Right lobe of liver (tissue), 6 donors: Measurements from ENCODE around the gene CHAF1A. TPM values are rescaled to one million over a fixed set of nuclear protein-coding genes. Genes with fewer than 3 reads are reported as not detected.
A peak's percentile ranks its signal among the peaks of the same experiment; 100 is the strongest.

Experiments
- ATAC-seq, 4 donors: fragments of 200-7000 bp; cut with Tn5 transposase; one replicate each; pipeline ENCODE4 v1.9.1; 2020; ENCODE audit warnings: mild to moderate bottlenecking in 4 of 4, moderate library complexity in 4 of 4
- DNase-seq, 3 donors: peaks; one replicate each; pipeline ENCODE4 v3.0.0-alpha.2; 2020
- H3K27ac ChIP-seq, 3 donors: fragments of 200-600 bp; one replicate each; pipeline ENCODE4 v1.8.0; 2022
- H3K27me3 ChIP-seq, 2 donors: fragments of 200-600 bp; one replicate each; pipeline ENCODE4 v1.8.0; 2022
- H3K36me3 ChIP-seq, 4 donors: fragments of 200-600 bp; sonication (generic) in 1 of 4; one replicate each; pipeline versions ENCODE4 v1.5.1 to v1.8.0; 2017 to 2022; ENCODE audit warnings: control low read depth in 1 of 4
- H3K4me1 ChIP-seq, 4 donors: fragments of 200-600 bp; sonication (generic) in 1 of 4; one replicate each; pipeline versions ENCODE4 v1.5.1 to v1.8.0; 2017 to 2022; ENCODE audit warnings: control low read depth in 1 of 4
- H3K4me3 ChIP-seq, 3 donors: fragments of 200-600 bp; one replicate each; pipeline ENCODE4 v1.8.0; 2022
- H3K9me3 ChIP-seq, 4 donors: fragments of 200-600 bp; sonication (generic) in 1 of 4; one replicate each; pipeline versions ENCODE4 v1.5.1 to v1.8.0; 2017 to 2022; ENCODE audit warnings: control low read depth in 1 of 4
- POLR2A ChIP-seq: fragments of 450-650 bp; IDR thresholded peaks from one replicate; pipeline ENCODE4 v1.6.1; 2017; ENCODE audit warnings: antibody characterized with exemption, mild to moderate bottlenecking
- WGBS: methylation state at CpG from one replicate; pipeline ENCODE4 v1.1.6; 2018; ENCODE audit warnings: low coverage, low lambda C conversion rate; ENCODE audit not compliant: insufficient coverage; ENCODE audit errors: missing lambda C conversion rate; 5-methylcytosine and 5-hydroxymethylcytosine counted together
- intact Hi-C, 2 donors: fragments of 100-400 bp; cut with DNase I; formaldehyde crosslinking; loops; one replicate each; pipeline versions ENCODE4 v1.11.2 to v1.14.1; 2022
- total RNA-seq, 6 experiments: library from RNA; depleted of rRNA in 2 of 6; stranded (reverse); fragments of >200 nt in 2 of 6; fragmentation: NEBNext Ultra II Directional in 3 of 6; extraction: Animal tissue kit (Norgen Biotek cat#: 25700) in 3 of 6; gene quantifications; one replicate each; pipeline versions ENCODE4 v1.1.0 to v1.2.4, GENCODE V29; 2016 to 2023
- TF ChIP-seq, protein P1 (sequence below), 4 donors: fragments of 200-600 bp in 3 of 4; fragments of 450-650 bp in 1 of 4; IDR thresholded peaks; one replicate each; pipeline versions ENCODE4 v1.5.1 to v1.8.0; 2016 to 2022; ENCODE audit warnings: antibody characterized with exemption in 4 of 4, mild to moderate bottlenecking in 2 of 4
- donor health status: DM: no; HTN: yes; CAD: no.
- donor health status: DM: no; HTN: no; CAD: no.
- donor health status: DM: no; HTN: no; CAD: no.
- donor health status: DM: no; HTN: yes; CAD: no.
- donor health status: DM: no; HTN: yes; CAD: no.

The CHAF1A gene
- total RNA-seq, 6 experiments from 2014 or later: 3.1 to 9.2 (median 3.5) TPM

GRCh38 chr19:4362831-4363545, 39.5 kb upstream of the CHAF1A start:
- ATAC-seq (peak; percentile 2 to 9 (median 6)), DNase-seq (peak in 1 of 3 donors; percentile 51)
- Histone ChIP-seq H3K4me3 (no peak overlapping the region), H3K36me3 (peaks cover 0 to 59% (median 19%) of the 10 kb centered on the region in 4 donors), H3K27me3 (no peaks in the 10 kb centered on the region), H3K27ac (no peak overlapping the region), H3K4me1 (peaks cover 0 to 3% (median 0%) of the 10 kb centered on the region in 4 donors), H3K9me3 (no peaks in the 10 kb centered on the region)
- no peak for TF ChIP-seq POLR2A
- TF ChIP-seq, protein P1, sequence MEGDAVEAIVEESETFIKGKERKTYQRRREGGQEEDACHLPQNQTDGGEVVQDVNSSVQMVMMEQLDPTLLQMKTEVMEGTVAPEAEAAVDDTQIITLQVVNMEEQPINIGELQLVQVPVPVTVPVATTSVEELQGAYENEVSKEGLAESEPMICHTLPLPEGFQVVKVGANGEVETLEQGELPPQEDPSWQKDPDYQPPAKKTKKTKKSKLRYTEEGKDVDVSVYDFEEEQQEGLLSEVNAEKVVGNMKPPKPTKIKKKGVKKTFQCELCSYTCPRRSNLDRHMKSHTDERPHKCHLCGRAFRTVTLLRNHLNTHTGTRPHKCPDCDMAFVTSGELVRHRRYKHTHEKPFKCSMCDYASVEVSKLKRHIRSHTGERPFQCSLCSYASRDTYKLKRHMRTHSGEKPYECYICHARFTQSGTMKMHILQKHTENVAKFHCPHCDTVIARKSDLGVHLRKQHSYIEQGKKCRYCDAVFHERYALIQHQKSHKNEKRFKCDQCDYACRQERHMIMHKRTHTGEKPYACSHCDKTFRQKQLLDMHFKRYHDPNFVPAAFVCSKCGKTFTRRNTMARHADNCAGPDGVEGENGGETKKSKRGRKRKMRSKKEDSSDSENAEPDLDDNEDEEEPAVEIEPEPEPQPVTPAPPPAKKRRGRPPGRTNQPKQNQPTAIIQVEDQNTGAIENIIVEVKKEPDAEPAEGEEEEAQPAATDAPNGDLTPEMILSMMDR (IDR thresholded peaks at IDR 0.05): peak in 3 of 4 donors; percentile 6 to 26 (median 18)
- no CpG with 5 or more reads among the region's 22 CpGs for WGBS
- intact Hi-C loops: loop anchor here in 1 of 2 donors (5.0 kb wide), 1 partner anchor 96 kb away; no protein-coding TSS in a partner anchor

GRCh38 chr19:4363571-4364304, 38.7 kb upstream of the CHAF1A start:
- Histone ChIP-seq H3K27me3 (no peaks in the 10 kb centered on the region), H3K27ac (no peak overlapping the region), H3K4me1 (peaks cover 0 to 10% (median 2%) of the 10 kb centered on the region in 4 donors), H3K9me3 (no peaks in the 10 kb centered on the region), H3K36me3 (peaks cover 0 to 59% (median 19%) of the 10 kb centered on the region in 4 donors), H3K4me3 (no peak overlapping the region)
- TF ChIP-seq POLR2A: no peak
- TF ChIP-seq, protein P1 (IDR thresholded peaks at IDR 0.05): no peak
- intact Hi-C loops: loop anchor here in 1 of 2 donors (5.0 kb wide), 1 partner anchor 96 kb away; no protein-coding TSS in a partner anchor
- ATAC-seq (no peak), DNase-seq (no peak)
- 85% methylated on average over 4 of the region's 26 CpGs for WGBS

GRCh38 chr19:4365341-4365740, 37.1 kb upstream of the CHAF1A start:
- H3K36me3 ChIP-seq: peaks cover 0 to 52% (median 19%) of the 10 kb centered on the region in 4 donors
- TF ChIP-seq, protein P1 (IDR thresholded peaks at IDR 0.05): no peak
- TF ChIP-seq POLR2A: no peak
- no CpG with 5 or more reads among the region's 16 CpGs for WGBS

DNA sequence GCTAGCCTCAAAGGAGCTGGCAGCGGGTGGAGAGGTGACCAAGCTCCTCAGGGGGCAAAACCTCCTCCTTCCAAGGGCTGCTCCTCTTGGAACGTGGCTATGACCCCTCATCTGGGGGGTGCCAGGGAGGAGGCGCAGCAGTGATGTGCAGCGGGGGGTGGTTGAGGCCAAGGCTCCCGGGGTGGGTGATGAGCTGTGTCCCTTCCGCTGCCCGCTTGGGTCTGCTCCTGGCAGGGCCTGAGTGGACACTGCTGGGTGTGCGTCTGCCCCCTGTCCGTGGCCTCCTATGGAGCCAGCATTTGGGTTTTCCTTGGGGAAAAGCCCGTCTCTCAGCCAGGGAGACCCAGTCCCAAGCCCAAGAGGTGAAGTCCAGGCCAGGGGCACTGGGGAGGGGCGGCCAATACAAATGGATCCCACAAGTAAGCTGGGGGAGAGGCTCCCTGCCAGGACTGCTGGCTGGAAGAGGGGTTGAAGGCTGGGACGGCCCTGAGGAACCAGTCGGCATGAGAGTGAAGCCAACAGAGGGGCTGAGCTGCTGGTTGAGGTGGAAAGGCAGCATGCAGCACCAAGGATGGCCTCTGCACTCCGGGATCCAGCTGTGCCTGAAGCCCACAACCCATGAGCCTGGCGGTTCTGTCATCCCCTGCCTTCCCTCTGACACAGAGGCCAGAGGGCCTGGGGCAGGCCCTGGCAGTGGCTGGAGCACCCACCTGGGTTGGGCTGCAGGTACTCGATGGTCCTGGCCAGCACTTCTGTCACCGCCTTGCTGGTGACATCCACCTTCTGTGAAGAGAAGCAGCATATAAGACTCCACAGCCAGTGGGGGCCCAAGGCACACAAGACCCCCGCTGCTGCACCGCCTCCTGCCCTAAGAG, 36.4 kb upstream of the CHAF1A start:
- intact Hi-C loops: no loop called here
- H3K36me3 ChIP-seq: peaks cover 0 to 50% (median 19%) of the 10 kb centered on the region in 4 donors
- DNase-seq: no peak

More at GRCh38 chr19:4365341-4365740, 37.1 kb upstream of the CHAF1A start:
- peaks cover 0 to 18% (median 5%) of the 10 kb centered on the region in 4 donors for H3K4me1 ChIP-seq
- H3K27me3 ChIP-seq: no peaks in the 10 kb centered on the region
- DNase-seq (peak in 1 of 3 donors; percentile 49), ATAC-seq (no peak)
- H3K9me3 ChIP-seq: no peaks in the 10 kb centered on the region
- no peak overlapping the region for H3K27ac ChIP-seq
- H3K4me3 ChIP-seq: no peak overlapping the region
- intact Hi-C loops: no loop called here

More for the DNA sequence above, 36.4 kb upstream of the CHAF1A start:
- Histone ChIP-seq H3K27ac (no peak overlapping the region), H3K4me1 (peaks cover 0 to 18% (median 5%) of the 10 kb centered on the region in 4 donors), H3K4me3 (no peak overlapping the region), H3K9me3 (no peaks in the 10 kb centered on the region), H3K27me3 (no peaks in the 10 kb centered on the region)
- TF ChIP-seq POLR2A: no peak
- TF ChIP-seq, protein P1 (IDR thresholded peaks at IDR 0.05): no peak
- ATAC-seq: no peak
- 97% methylated on average over 5 of the region's 19 CpGs for WGBS
